HEK293 (cell line): ENCODE measurements around the gene RAD51.

Source experiments
- CTCF ChIA-PET: fragments of 350-600 bp; formaldehyde crosslinking; extraction: SDS; loops from one replicate; lab custom pipeline; 2021; ENCODE audit warnings: antibody characterized with exemption; lab: Yijun Ruan, JAX
- POLR2A ChIA-PET: fragments of 300-600 bp; formaldehyde crosslinking; extraction: SDS; loops from one replicate; lab custom pipeline; 2020; ENCODE audit warnings: antibody characterized with exemption, inconsistent platforms; lab: Yijun Ruan, JAX
- H3K27ac ChIP-seq: fragments of 200-500 bp; sonication (Bioruptor generic); 2 replicates; pipeline ENCODE4 v1.5.1; 2014; ENCODE audit warnings: low read depth, low read length, control low read depth, inconsistent platforms; ENCODE audit errors: extremely low read depth
- H3K36me3 ChIP-seq, 2 experiments: fragments of 200-500 bp in 1 of 2; sonication (Bioruptor generic) in 1 of 2; 1 replicate in 1 of 2; 2 replicates in 1 of 2; pipeline ENCODE4 v1.5.1; 2014 to 2017; ENCODE audit warnings: inconsistent platforms in 2 of 2, low read length in 2 of 2; ENCODE audit not compliant: control insufficient read depth in 2 of 2, insufficient read depth in 1 of 2
- H3K4me1 ChIP-seq: fragments of 200-500 bp; sonication (Bioruptor generic); 2 replicates; pipeline ENCODE4 v1.5.1; 2014; ENCODE audit warnings: mild to moderate bottlenecking, low read length, inconsistent platforms; ENCODE audit not compliant: control insufficient read depth, insufficient read depth
- H3K4me3 ChIP-seq: 2 replicates; pipeline ENCODE4 v1.5.1; 2011; ENCODE audit warnings: low read depth, mild to moderate bottlenecking, control low read depth, low read length, moderate library complexity
- H3K9me3 ChIP-seq: fragments of 200-500 bp; sonication (Bioruptor generic); 2 replicates; pipeline ENCODE4 v1.5.1; 2014; ENCODE audit warnings: low read depth, low read length, inconsistent platforms; ENCODE audit not compliant: control insufficient read depth, insufficient read depth
- ELK4 ChIP-seq: IDR thresholded peaks from 2 replicates; pipeline ENCODE4 v1.6.1; 2011; ENCODE audit warnings: mild to moderate bottlenecking, low read depth, low read length, borderline replicate concordance
- KLF7 ChIP-seq: fragments of 450-650 bp; formaldehyde crosslinking; IDR thresholded peaks from 2 replicates; pipeline ENCODE4 v1.5.1; 2016; ENCODE audit warnings: missing biosample characterization, missing genetic modification characterization, borderline replicate concordance
- PRDM6 ChIP-seq: fragments of 450-650 bp; formaldehyde crosslinking; IDR thresholded peaks from 2 replicates; pipeline ENCODE4 v1.5.1; 2017; ENCODE audit warnings: missing biosample characterization, missing genetic modification characterization
- SCRT2 ChIP-seq: fragments of 450-650 bp; formaldehyde crosslinking; IDR thresholded peaks from 2 replicates; pipeline ENCODE4 v1.5.1; 2016; ENCODE audit warnings: missing biosample characterization, missing genetic modification characterization
- ZBTB20 ChIP-seq: fragments of 450-650 bp; formaldehyde crosslinking; IDR thresholded peaks from 2 replicates; pipeline ENCODE4 v1.5.1; 2016; ENCODE audit warnings: missing biosample characterization, missing genetic modification characterization
- ZFP69B ChIP-seq: fragments of 450-650 bp; formaldehyde crosslinking; IDR thresholded peaks from 2 replicates; pipeline ENCODE4 v1.5.1; 2016; ENCODE audit warnings: missing biosample characterization, missing genetic modification characterization
- ZNF112 ChIP-seq: fragments of 450-650 bp; formaldehyde crosslinking; IDR thresholded peaks from 2 replicates; pipeline ENCODE4 v1.5.0; 2017; ENCODE audit warnings: missing biosample characterization, missing genetic modification characterization
- ZNF280D ChIP-seq: fragments of 450-650 bp; formaldehyde crosslinking; IDR thresholded peaks from 2 replicates; pipeline ENCODE4 v1.5.1; 2016; ENCODE audit warnings: missing biosample characterization, missing genetic modification characterization
- ZNF350 ChIP-seq: fragments of 450-650 bp; formaldehyde crosslinking; IDR thresholded peaks from 2 replicates; pipeline ENCODE4 v1.5.0; 2017; ENCODE audit warnings: missing biosample characterization, mild to moderate bottlenecking, missing genetic modification characterization
- ZNF404 ChIP-seq: fragments of 450-650 bp; formaldehyde crosslinking; IDR thresholded peaks from 2 replicates; pipeline ENCODE4 v1.5.1; 2017; ENCODE audit warnings: missing biosample characterization, missing genetic modification characterization
- ZNF473 ChIP-seq: fragments of 450-650 bp; formaldehyde crosslinking; IDR thresholded peaks from 2 replicates; pipeline ENCODE4 v1.5.1; 2017; ENCODE audit warnings: missing biosample characterization, missing genetic modification characterization
- ZNF501 ChIP-seq: fragments of 450-650 bp; formaldehyde crosslinking; IDR thresholded peaks from 2 replicates; pipeline ENCODE4 v1.5.1; 2016; ENCODE audit warnings: missing biosample characterization, missing genetic modification characterization
- ZNF518A ChIP-seq: fragments of 450-650 bp; formaldehyde crosslinking; conservative IDR thresholded peaks from 2 replicates; pipeline ENCODE4 v1.5.1; 2016; ENCODE audit warnings: low read depth, missing biosample characterization, missing genetic modification characterization
- ZNF623 ChIP-seq: fragments of 450-650 bp; formaldehyde crosslinking; IDR thresholded peaks from 2 replicates; pipeline ENCODE4 v1.5.1; 2016; ENCODE audit warnings: missing biosample characterization, missing genetic modification characterization
- ZNF768 ChIP-seq: fragments of 450-650 bp; formaldehyde crosslinking; IDR thresholded peaks from 2 replicates; pipeline ENCODE4 v1.5.1; 2018; ENCODE audit warnings: missing biosample characterization, mild to moderate bottlenecking, missing genetic modification characterization
- ZNF843 ChIP-seq: fragments of 450-650 bp; formaldehyde crosslinking; IDR thresholded peaks from 2 replicates; pipeline ENCODE4 v1.5.1; 2016; ENCODE audit warnings: missing biosample characterization, missing genetic modification characterization

RAD51 gene

GRCh38 chr15:40739047-40739446 is 44.1 kb downstream of the RAD51 start:
- Histone ChIP-seq H3K9me3 (no peaks in the 10 kb centered on the region), H3K36me3 (peaks cover 24 to 93% of the 10 kb centered on the region in 2 experiments; a peak in 2 of 3 replicates), H3K27ac (no peak overlapping the region), H3K4me1 (no peaks in the 10 kb centered on the region), H3K4me3 (no peak overlapping the region)
- ChIA-PET CTCF (interaction anchor here (0.6 to 1.4 kb wide), 2 partner anchors 9 to 119 kb away, joined by 5 to 6 read pairs; no protein-coding TSS in a partner anchor), POLR2A (interaction anchor here (0.6 to 0.9 kb wide), 3 partner anchors 8 to 41 kb away, joined by 3 read pairs; no protein-coding TSS in a partner anchor)
- TF ChIP-seq KLF7 (no peak), ZNF623 (tag by site-specific recombination) (no peak), ZNF112 (no peak), ZNF350 (tag by site-specific recombination) (no peak), ZNF473 (tag by site-specific recombination) (no peak), ZNF518A (tag by site-specific recombination) (no peak), ZNF843 (tag by site-specific recombination) (no peak), ZFP69B (tag by site-specific recombination) (no peak), ZNF501 (tag by site-specific recombination) (no peak), ELK4 (no peak), ZNF768 (tag by site-specific recombination) (no peak), SCRT2 (tag by site-specific recombination) (no peak), ZNF404 (no peak), PRDM6 (tag by site-specific recombination) (no peak), ZBTB20 (tag by site-specific recombination) (no peak), ZNF280D (no peak)
